GM15510 (cell line): ENCODE data around the gene OGDH.

Source experiments
- POLR2A ChIP-seq: IDR thresholded peaks from 3 replicates; pipeline ENCODE4 v1.6.1; 2011; ENCODE audit warnings: borderline replicate concordance; ENCODE audit not compliant: insufficient read length; ENCODE audit errors: extremely low read depth

The OGDH gene

DNA sequence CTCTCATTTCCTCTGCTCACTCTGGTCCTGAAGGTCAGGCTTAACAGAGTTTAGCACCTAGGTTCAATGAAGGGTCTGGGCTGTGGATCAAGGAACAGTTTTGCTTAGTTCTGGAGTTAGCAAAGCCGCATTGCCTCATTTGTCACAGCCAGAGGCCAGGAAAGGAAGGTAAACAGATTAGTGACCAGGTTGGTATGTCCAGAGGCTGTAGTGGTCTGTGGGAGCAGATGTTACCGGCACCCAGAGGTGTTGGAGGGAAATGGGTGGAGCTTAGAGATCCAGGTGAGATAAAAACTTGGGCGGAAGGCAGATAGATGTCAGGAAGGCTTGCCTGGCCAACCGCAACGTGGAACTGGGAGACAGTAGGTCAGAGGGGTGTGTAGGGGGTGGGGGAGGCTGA is 105.6 kb downstream of the OGDH start:
- no peak for TF ChIP-seq POLR2A

DNA sequence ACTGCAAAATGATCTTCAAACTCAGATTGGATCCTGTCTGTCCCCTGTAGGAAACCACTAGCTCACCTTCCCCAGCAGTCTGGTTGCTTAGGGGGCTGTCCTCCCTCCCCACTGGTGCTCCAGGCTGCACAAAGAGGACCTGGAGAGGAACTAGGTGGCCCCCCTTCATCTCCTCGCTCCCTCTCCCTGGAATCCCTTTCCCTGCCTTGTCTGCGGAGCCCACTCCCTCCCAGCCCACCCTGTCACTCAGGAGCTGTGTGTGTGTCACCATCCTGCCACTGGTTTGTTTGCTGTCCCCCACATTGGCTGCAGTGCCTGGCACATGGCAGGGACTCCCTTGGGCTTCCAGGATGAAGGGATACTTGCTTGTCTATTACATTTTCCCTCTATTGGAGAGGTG is 106.7 kb downstream of the OGDH start:
- no peak for TF ChIP-seq POLR2A

- no peak for TF ChIP-seq POLR2A
Measured at GRCh38 chr7:44713680-44714335, 107.4 kb downstream of the OGDH start.

- no peak for TF ChIP-seq POLR2A
Measured at GRCh38 chr7:44716205-44716604, 109.8 kb downstream of the OGDH start.

- TF ChIP-seq POLR2A, result no peak
Measured at GRCh38 chr7:44720301-44720700, 113.9 kb downstream of the OGDH start.

DNA sequence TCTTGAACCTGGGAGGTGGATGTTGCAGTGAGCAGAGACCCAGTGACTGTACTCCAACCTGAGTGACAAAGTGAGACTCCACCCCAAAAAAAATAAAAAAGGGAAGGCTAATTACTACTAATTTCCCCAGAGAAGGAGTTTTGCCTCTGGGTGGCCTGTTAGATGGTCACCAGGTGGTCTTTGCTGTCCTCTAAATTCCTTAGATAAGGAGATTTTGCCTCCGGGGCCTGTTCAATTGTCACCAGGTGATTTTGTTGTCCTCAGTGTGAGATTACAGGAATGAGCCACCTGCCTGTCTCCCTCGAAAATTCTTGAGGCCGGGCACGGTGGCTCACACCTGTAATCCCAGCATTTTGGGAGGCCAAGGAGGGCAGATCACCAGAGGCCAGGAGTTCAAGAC is 117.8 kb downstream of the OGDH start:
- no peak for TF ChIP-seq POLR2A

DNA sequence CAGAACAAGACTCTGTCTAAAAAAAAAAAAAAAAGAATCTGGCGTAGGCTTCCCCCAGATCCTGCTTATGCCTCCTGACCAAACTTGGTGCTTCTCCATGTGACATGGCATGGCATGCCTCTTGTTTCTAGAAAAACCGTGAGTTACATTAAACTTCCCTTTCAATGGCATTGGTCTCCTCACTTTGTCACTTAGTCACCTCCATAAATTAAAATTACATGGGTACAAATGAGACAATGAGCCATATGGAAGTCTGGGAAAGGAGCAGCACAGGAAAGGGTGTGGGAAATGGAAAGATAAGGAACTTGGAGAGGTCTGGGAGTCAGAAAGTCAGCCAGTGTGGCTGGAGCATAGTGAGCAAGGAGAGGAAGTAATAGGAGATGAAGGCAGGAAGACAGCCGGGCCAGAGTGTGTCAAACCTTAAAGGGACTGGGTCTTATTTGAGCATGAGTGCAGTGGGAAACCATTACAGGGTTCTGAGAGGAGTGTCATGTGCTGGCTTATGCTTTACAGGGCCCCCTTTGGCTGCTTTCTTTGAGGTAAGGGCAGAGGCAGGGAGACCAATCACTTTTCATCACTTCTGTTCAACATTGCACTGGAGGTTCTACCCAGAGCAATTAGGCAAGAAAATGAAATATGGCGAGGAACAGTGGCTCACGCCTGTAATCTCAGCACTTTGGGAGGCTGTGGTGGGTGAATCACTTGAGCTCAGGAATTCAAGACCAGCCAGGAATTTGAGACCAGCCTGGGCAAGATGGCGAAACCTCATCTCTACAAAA is 120.9 kb downstream of the OGDH start:
- TF ChIP-seq POLR2A, result no peak

- TF ChIP-seq POLR2A, result no peak
Measured at GRCh38 chr7:44727937-44728262, 121.5 kb downstream of the OGDH start.

- no peak for TF ChIP-seq POLR2A
Measured at GRCh38 chr7:44729949-44730590, 123.6 kb downstream of the OGDH start.

DNA sequence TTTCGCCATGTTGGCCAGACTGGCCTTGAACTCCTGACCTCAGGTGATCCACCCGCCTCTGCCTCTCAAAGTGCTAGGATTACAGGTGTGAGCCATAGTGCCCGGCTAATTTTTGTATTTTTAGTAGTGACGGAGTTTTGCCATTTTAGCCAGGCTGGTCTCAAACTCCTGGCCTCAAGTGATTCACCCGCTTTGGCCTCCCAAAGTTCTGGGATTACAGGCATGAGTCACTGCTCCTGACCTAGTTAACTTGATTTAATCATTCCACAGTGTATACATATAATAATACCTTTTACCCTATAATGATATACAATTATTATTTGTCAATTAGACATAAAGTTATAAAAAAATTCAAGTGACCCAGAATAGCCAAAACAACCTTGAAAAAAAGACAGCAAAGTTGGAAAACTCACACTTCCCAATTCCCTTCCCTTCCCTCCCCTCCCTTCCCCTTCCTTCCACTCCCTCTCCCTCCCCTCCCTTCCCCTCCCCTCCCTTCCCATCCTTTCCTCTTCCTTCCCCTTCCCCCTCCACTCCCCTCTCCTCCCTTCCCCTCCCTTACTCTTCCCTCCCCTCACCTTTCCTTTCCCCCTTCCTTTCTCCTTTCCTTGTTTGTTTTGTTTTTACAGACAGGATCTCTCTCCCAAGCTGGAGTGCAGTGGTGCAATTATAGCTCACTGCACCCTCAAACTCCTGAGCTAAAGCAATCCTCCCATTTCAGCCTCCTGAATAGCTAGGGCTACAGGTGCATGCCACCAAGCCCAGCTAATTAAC is 127.5 kb downstream of the OGDH start:
- TF ChIP-seq POLR2A, result no peak

DNA sequence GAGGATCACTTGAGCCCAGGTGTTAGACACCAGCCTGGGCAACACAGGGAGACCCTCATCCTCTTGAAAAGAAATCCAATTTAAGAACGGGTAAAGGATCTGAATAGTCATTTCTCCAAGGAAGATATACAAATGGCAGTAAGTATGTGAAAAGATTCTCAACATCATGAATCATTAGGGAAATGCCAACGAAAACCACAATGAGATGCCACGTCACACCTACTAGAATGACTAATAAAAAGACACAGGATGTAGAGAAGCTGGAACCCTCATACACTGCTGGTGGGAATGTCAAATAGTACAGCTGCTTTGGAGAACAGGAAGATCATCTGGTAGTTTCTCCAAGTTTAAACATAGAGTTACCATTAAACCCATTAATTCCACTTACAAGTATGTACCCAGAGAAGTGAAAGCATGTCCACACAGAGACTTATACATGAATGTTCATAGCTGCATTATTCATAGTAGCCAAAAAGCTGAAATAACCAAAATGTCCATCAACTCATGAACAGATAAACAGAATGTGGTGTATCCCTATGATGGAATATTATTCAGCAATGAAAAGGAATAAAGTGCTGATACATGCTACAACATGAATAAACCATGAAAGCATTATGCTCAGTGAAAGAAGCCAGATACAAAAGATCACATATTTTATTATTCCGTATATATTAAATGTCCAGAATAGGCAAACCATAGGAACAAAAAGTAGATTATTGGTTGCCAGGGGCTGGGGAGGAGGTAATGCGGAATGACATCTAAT is 129.2 kb downstream of the OGDH start:
- TF ChIP-seq POLR2A, result no peak

DNA sequence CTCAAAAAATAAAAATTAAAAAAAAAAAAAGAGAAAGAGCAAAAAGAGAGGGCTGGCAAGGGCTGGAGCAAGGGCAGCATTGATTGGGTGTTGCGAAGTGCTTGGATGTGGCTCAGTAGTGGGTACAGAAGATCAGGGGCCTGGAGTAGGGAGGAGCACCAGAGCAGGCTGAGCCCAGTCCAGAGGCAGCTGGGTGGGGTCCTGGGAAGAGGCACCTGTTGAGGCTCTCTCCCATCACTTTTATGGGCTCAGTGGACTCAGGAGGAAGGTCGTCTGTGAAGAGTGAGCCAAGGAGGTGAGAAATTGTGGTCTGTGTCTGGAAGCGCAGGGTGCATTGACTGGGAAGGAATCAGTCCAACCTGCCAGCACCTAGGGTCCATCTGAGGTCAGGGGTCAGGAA is 130.5 kb downstream of the OGDH start:
- TF ChIP-seq POLR2A, result no peak

DNA sequence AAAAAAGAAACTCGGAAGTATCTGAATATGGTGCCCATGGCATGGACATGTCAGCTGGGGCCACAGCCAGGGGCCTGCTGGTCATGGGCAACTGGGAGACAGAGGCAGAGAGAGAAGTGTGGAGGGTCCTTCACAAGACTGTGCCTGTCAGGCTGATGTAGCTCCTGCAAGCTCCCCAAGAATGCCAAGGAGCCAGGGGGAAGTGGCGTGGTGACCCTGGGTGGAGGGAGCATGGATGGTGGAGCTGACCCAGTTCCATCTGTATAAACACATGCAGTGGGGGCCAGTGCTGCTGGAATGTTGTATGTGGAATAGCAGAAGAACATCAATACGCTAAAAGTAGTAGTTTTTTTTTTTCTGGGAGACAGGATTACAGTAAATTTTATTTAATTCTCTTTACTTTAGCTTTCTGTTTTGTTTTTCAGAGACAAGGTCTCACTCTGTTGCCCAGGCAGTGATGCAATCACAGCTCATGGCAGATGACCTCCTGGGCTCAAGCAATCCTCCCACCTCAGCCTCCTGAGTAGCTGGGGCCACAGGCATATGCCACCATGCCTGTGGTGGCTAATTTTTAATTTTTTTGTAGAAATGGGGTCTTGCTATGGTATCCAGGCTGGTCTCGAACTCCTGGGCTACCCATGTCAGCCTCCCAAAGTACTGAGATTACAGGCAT is 131.8 kb downstream of the OGDH start:
- TF ChIP-seq POLR2A, result no peak
